Endometrial microvascular endothelial cells (primary cell): ENCODE results near the gene HOXC9. TPM values are rescaled to one million over a fixed set of nuclear protein-coding genes. Genes with fewer than 3 reads are reported as not detected.

Experiments
- in situ Hi-C: cut with HindIII; loops from 2 replicates; pipeline ENCODE4 v1.10.0; 2017; ENCODE audit warnings: low sequenced_read_pairs, low pct_unique_long_range_greater_than_20kb; ENCODE audit errors: inconsistent ontology term
- total RNA-seq: library from RNA; depleted of rRNA; stranded (reverse); fragments of >200 nt; gene quantifications from one replicate; pipeline ENCODE4 v1.2.3, GENCODE V29; 2015; ENCODE audit errors: inconsistent ontology term

The HOXC9 gene
- total RNA-seq, 1 donor from 2014 or later: not detected

DNA sequence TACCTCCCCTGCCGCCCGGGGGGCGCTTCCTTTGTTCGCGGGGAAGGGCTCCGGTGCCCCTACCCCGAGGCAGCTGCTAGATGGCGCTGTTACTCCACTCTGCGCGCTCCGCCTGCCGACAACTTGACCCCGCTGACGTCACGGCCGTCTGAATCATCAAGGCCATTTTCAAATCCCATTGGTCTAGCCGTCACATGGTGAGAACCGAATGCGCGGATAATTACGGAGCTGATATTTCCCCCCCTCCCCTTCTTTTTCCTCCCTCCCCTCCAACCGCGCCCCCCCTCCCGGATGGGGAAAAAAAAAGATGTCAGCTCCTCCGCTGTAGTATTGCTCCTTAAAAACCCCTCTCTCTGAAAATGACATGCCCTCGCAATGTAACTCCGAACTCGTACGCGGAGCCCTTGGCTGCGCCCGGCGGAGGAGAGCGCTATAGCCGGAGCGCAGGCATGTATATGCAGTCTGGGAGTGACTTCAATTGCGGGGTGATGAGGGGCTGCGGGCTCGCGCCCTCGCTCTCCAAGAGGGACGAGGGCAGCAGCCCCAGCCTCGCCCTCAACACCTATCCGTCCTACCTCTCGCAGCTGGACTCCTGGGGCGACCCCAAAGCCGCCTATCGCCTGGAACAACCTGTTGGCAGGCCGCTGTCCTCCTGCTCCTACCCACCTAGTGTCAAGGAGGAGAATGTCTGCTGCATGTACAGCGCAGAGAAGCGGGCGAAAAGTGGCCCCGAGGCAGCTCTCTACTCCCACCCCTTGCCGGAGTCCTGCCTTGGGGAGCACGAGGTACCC lies 14.9 kb upstream of the HOXC9 start, which contains the start of gene HOXC10:
Gene HOXC10, plus strand, starts transcription at position 246 of the 791 bp plus-strand sequence. Its CDS starts 114 bp downstream, at position 360.
- in situ Hi-C loops: no loop called here

DNA sequence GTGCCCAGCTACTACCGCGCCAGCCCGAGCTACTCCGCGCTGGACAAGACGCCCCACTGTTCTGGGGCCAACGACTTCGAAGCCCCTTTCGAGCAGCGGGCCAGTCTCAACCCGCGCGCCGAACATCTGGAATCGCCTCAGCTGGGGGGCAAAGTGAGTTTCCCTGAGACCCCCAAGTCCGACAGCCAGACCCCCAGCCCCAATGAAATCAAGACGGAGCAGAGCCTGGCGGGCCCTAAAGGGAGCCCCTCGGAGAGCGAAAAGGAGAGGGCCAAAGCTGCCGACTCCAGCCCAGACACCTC lies 14.3 kb upstream of the HOXC9 start:
- in situ Hi-C loops: no loop called here

DNA sequence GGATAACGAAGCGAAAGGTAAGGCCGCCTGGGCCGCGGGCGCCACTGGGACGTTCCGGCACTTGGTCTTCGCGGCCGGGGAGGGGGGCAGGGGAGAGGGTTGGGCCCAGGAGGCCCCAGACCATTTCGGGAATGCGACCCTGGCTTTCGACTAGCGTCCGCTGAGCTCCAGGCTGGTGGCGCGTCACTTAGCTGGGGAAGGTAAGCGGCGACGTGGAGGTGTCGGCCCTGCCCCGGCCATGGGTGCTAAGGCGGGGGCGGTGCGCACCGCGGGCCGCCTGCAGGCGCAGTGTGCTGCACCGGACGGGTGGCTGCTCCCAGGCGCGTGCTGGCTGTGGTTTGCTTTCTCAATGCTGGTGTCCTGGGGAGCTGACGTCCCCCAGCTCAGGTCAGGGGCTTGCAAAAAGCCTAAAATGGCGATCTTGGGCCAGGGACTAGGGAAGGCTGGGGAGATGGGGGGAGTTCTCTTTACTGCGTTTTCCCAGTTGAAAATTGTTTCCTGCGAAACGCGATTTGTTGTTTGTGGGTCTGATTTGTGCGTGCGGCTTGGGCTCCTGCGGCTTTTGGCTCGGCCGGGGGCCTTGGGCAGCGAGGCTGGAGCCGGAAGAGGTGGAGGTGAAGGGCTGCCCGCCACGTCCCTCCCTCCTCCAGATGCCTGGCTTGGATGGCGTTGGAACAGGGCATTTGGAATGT lies 13.8 kb upstream of the HOXC9 start:
- in situ Hi-C loops: no loop called here

- in situ Hi-C loops: no loop called here
These were observed 13.1 kb upstream of the HOXC9 start for GRCh38 chr12:53986686-53987483.

DNA sequence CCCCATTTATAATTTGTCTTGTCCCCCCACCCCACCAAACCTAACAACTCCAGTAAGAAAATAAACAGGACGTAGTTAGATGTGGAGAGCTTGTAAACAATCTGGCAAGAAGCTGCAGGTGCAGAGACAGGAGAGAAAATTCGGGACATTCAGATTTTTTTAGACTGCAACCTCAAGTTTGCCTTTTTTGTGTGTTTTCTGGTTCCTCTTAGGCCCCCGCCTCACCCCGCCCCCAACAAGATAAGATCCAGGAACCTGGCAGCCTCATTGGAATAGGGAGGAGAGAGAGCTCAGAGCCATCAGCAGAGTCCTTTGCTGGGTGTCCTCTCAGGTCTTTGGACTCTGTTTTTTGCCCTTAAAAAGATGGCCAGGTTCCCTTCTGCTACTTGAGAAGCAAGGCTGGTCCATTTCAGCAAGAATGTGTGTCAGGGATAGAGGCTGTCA lies 12.2 kb upstream of the HOXC9 start:
- in situ Hi-C loops: no loop called here

DNA sequence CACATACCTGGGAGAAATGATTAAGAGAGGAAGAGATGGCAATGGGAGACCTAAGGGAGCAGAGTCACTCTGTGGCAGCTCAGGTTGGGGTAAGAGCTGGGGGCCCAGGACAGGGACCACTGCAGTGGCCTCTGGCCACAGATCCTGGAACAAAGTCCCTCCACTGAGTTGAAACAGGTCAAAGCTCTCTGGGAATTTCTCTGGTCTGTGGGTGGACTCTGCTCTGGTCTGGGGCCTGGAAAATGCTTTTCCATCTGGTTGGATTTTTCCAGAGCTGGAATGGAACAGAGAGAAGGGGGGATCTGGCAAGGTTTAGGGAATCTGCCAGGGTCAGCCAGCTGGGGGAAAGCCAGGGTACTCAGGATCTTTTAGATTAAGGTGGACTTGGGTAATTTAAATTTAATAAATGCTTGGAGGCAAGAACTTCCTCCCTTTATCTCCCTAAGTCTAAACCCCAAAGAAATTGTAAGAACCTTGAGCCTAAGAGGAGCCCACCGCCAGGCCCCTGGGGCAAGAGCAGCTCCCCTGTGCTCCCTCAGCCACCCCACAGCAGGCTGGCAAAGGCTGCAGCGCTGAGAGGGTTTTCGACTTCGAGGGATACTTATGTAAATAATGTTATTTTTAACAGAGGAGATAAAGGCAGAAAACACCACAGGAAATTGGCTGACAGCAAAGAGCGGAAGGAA lies 11.3 kb upstream of the HOXC9 start:
- in situ Hi-C loops: no loop called here

DNA sequence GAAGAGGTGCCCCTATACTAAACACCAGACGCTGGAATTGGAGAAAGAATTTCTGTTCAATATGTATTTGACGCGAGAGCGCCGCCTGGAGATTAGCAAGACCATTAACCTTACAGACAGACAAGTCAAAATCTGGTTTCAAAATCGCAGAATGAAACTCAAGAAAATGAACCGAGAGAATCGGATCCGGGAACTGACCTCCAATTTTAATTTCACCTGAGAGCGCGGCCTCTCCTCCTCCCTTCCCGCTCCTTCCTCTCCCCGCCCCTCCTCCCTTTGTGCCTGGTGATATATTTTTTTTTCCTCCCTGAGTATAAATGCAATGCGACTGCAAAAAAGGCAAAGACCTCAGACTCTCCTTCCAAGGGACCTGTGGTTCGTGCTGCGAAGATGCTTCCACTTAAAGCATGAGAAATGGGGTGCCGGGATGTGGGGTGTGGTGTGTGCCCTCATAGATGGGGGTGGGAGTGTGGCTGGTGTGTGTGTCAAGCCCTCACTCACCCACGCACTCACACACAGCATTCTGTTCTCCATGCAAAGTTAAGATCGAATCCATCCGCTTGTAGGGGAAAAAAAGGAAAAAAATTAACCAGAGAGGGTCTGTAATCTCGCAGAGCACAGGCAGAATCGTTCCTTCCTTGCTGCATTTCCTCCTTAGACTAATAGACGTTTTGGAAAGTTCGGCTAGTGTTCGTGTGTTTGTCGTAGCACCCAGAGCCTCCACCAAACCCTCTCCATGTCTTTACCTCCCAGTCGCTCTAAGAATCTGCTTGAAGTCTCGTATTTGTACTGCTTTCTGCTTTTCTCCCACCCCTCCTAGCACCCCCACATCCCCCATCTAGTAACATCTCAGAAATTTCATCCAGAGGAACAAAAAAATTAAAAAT lies 10.5 kb upstream of the HOXC9 start:
- in situ Hi-C loops: no loop called here

GRCh38 chr12:53990311-53991076 lies 9.5 kb upstream of the HOXC9 start:
- in situ Hi-C loops: no loop called here

DNA sequence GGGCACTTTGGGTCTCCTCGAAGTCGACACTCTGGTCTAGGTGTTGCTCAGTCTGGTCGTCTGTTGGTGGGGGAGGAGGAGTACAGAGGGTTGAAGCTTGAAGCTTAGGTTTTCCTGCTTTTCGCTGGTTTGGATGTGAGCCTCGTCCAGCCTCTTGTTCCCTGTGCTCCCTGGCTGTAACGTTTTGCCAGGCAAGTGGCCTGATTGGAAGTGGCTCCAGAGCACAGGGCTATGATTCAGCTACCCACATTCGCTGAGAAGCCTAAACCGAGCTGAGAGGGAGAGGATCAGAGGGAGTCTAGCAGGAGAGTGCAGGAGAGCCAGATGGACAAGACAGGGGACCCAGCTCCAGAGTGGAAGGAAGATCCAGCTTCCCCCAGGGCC lies 8.9 kb upstream of the HOXC9 start:
- in situ Hi-C loops: no loop called here

DNA sequence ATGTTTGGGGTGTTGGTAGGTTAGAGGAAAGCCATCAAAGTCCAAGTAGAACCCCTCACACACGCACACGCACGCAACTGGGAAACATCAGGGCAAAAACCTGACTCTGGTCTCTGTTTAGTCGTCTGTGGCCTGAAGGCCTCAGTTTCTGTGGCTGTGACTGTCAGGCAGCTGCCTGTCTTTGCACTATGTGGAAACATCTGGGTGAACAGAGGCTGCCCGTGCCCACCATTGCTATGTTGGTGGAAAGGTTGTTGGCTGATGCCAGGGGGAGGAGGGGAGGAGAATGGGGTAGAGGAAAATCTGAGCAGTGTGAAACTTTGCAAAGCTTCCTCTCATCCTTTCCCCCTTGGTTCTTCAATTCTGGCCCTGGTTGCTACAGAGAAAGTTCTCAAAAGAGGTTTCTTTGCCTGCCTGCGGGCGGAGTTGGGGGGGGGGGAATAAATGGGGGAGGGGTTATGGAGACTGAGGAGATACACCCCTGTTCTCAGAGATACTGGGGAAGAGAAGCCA lies 7.5 kb upstream of the HOXC9 start:
- in situ Hi-C loops: no loop called here

DNA sequence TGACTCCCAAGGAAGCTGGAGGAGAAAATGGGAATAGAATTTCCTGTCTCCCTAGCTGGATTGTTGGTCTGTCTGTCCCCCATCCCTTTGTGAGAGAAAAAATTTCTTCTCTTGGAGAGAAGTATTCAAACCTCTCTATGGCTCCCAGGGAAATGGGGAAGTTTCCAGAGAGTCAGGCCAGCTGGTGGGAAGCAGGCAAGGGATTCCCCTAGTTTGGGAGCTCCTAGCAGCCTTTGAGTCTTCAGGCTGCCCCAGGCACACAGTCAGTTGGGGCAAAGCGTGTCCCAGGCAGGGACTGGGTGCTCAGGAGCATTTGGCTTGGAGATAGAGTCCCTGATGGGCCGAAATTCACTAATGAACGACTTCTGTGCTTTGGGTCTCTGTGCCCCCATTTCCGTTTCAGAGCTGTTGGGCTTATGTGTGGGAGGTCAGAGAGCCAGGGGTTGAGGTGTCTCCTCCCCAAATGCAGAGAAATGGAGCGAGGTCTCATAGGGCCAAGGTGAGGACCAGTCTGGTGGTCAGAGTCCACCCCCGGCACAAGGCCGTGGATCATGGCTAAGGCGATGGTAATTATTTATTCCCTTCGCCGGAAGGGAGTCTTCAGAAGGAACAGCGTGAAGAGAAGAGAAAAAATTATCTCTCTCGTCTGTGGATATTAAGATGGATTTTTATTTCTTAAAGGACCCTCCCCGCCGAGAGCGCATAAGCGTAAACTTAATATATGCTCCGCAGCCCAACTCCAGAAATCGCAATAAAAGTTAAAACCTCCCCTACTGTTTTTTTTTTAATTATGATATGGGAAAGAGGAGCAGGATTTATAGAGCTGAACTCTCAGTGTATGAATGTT lies 6.6 kb upstream of the HOXC9 start:
- in situ Hi-C loops: no loop called here

GRCh38 chr12:53994009-53994263 lies 6.0 kb upstream of the HOXC9 start:
- in situ Hi-C loops: no loop called here

DNA sequence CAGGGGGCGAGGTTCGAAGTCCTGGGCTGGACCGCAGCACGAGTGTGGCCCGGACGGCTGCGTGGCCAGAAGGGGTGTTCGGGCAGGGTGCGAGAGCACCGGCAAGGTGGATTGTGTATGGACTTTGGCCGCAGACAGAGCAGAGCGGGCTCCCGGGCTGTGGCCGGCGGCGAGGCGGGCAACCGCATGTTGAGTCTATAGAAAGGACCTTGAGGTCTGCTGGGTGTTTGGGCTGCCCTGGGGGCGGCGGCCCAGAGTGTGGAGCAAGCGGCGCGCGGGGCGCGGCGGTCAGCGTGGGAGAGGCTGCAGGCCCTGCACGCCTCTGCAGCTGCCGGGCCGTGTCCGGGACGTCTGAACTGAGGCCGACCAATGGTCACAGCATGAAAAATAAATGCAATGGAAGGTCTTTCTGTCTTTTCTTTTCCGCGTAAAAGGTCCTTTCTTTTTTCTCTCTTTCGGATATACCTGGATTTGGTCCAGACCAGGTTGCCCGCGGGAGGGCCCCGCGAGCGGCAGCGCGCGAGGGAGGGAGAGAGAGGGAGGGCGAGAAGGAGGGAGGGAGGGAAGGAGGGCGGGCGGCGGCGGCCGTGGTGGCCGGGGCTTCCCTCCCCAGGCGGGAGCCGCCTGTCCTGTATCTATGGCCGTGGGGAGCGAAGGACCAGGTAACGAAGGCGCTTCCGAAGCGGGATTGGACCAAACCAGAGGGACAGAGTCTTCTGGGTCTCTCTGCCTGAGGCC lies 5.5 kb upstream of the HOXC9 start:
- in situ Hi-C loops: no loop called here

DNA sequence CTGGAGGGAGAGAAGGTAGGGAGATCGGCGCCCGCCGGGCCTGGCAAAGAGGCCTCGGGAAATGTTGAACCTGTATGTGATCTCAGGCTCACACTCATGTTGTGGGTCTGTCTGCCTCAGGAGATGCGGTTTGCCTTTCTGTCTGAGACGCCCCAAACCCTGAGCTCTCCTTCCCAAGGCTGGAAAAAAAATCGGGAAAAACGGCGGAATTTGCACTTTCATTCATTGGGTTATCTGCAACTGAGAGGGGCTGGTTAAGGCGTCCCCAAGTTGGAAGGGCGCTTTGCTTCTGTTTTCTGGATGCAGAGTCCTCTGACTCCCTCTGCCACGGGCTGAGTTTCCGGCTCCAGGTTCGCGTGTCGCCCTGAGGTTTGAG lies 5.0 kb upstream of the HOXC9 start:
- in situ Hi-C loops: no loop called here

DNA sequence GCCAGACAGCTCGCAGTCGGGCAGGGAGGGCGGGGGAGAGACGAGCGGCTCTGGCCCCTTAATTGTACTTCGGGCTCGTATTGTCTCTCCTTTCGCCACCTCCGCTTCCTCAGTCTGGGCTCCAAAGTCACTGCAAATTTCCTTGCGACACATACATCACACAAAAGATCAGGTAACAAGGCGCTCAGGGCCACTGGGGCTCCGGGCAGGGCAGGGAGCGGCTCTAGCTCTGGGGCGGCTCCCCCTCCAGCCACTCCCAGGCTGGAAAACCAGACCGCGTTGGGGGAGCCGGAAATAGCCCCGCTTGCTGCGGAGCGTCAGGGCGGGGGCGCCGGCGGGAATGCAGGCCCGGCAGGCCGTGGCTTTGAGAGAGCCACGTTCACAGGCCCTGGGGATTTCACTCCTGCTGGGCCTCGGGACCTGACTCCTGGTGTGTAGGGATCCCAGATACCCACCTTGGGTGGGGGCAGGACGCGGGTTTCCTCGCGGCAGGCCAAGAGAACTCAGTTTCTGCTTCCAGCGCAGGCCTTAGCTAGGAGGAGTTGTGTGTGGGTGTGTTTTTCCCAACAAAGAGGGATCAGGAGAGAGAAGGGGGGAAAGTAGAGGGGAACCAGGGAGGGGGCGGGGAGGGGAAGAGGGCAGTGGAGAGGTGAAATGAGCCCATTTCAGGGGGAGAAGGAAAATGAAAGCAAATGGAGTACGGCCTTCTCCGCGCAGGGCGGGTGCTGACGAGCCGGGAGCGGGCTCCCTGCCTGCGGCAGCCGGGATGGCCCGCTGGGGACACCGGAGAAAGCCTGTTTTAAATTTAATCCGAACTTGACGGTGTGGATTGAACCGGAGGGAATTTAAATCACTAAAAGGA lies 4.4 kb upstream of the HOXC9 start:
- in situ Hi-C loops: no loop called here
